Gastroesophageal sphincter (tissue), 3 donors: ENCODE measurements around the gene DBF4B.

ENCODE experiments used
- EP300 ChIP-seq: sonication (generic); formaldehyde crosslinking; IDR thresholded peaks from one replicate; pipeline ENCODE4 v1.6.1; 2017; ENCODE audit warnings: antibody characterized with exemption, mild to moderate bottlenecking
- POLR2A ChIP-seq, 2 donors: fragments of 450-650 bp; IDR thresholded peaks; one replicate each; pipeline ENCODE4 v1.6.1; 2017; ENCODE audit warnings: antibody characterized with exemption in 2 of 2, mild to moderate bottlenecking in 2 of 2, moderate library complexity in 1 of 2
- TF ChIP-seq, protein P1 (sequence below), 4 experiments: fragments of 200-600 bp in 2 of 4; fragments of 450-650 bp in 2 of 4; sonication (generic) in 1 of 4; IDR thresholded peaks; one replicate each; pipeline ENCODE4 v1.5.1; 2017 to 2019; ENCODE audit warnings: antibody characterized with exemption in 4 of 4, mild to moderate bottlenecking in 2 of 4, moderate library complexity in 2 of 4

- TF ChIP-seq POLR2A (IDR thresholded peaks at IDR 0.05) (no peak), EP300 (no peak)
- TF ChIP-seq, protein P1, sequence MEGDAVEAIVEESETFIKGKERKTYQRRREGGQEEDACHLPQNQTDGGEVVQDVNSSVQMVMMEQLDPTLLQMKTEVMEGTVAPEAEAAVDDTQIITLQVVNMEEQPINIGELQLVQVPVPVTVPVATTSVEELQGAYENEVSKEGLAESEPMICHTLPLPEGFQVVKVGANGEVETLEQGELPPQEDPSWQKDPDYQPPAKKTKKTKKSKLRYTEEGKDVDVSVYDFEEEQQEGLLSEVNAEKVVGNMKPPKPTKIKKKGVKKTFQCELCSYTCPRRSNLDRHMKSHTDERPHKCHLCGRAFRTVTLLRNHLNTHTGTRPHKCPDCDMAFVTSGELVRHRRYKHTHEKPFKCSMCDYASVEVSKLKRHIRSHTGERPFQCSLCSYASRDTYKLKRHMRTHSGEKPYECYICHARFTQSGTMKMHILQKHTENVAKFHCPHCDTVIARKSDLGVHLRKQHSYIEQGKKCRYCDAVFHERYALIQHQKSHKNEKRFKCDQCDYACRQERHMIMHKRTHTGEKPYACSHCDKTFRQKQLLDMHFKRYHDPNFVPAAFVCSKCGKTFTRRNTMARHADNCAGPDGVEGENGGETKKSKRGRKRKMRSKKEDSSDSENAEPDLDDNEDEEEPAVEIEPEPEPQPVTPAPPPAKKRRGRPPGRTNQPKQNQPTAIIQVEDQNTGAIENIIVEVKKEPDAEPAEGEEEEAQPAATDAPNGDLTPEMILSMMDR (IDR thresholded peaks at IDR 0.05), result no peak
Observed at GRCh38 chr17:44741316-44741715, 32.9 kb downstream of the DBF4B start.
